Suprapubic skin (tissue), 4 donors: ENCODE data around the gene NKPD1.

Experiments
- CTCF ChIP-seq, 2 donors: fragments of 200-600 bp in 1 of 2; fragments of 450-650 bp in 1 of 2; sonication (generic) in 1 of 2; IDR thresholded peaks; one replicate each; pipeline ENCODE4 v1.5.1; 2016 to 2019; ENCODE audit warnings: antibody characterized with exemption in 2 of 2, mild to moderate bottlenecking in 1 of 2, moderate library complexity in 1 of 2
- EP300 ChIP-seq: sonication (generic); formaldehyde crosslinking; IDR thresholded peaks from one replicate; pipeline ENCODE4 v1.6.1; 2017; ENCODE audit warnings: antibody characterized with exemption
- POLR2A ChIP-seq, 2 donors: fragments of 450-650 bp; IDR thresholded peaks; one replicate each; pipeline ENCODE4 v1.6.1; 2017; ENCODE audit warnings: antibody characterized with exemption in 2 of 2, mild to moderate bottlenecking in 2 of 2, moderate library complexity in 2 of 2
- POLR2AphosphoS5 ChIP-seq, 3 donors: sonication (generic); formaldehyde crosslinking; IDR thresholded peaks; one replicate each; pipeline ENCODE4 v1.6.1; 2017; ENCODE audit warnings: antibody characterized with exemption in 3 of 3

- TF ChIP-seq CTCF (IDR thresholded peaks at IDR 0.05) (no peak), POLR2AphosphoS5 (IDR thresholded peaks at IDR 0.05) (no peak), POLR2A (IDR thresholded peaks at IDR 0.05) (no peak), EP300 (no peak)
These were observed 32.0 kb downstream of the NKPD1 start for GRCh38 chr19:45128806-45129205.
